K562 (cell line): ENCODE measurements around the gene PSMD2. TPM values are rescaled to one million over a fixed set of nuclear protein-coding genes. Genes with fewer than 3 reads are reported as not detected.

Experiments
- ATAC-seq: fragments of 200-7000 bp; cut with Tn5 transposase; 3 replicates; pipeline ENCODE4 v1.9.1; 2020; ENCODE audit warnings: moderate library complexity
- BruUV-seq: library from RNA; stranded (reverse); fragments of 400-500 nt; replicated peaks from 2 replicates; lab custom pipeline; 2021; lab: Mats Ljungman, UMichigan
- CTCF ChIA-PET: fragments of 300-600 bp; formaldehyde crosslinking; extraction: SDS; loops from one replicate; lab custom pipeline; 2021; ENCODE audit warnings: low intra/inter-chr PET ratio; lab: Yijun Ruan, JAX
- POLR2A ChIA-PET: fragments of 300-600, 350-650 bp; sonication (Branson Sonifier 250); formaldehyde crosslinking; extraction: SDS; loops from one replicate; lab custom pipeline; 2021; ENCODE audit warnings: antibody characterized with exemption, inconsistent platforms; lab: Yijun Ruan, JAX
- DNase-seq, 4 experiments: peaks; one replicate each; pipeline versions ENCODE4 v3.0.0 to v3.0.0-alpha.2; 2011 to 2018; ENCODE audit warnings: low spot score in 3 of 4, mixed read lengths in 3 of 4; ENCODE audit errors: extremely low read depth in 1 of 4
- FAIRE-seq: peaks from 2 replicates; lab custom pipeline; 2011; peaks lifted over from hg19 to GRCh38; lab: Jason Lieb, UNC
- H2AFZ ChIP-seq: 2 replicates; pipeline ENCODE4 v1.6.0; 2011; ENCODE audit warnings: low read depth, low read length, control low read depth, inconsistent platforms
- H3K27ac ChIP-seq: fragments of 200-600 bp; 3 replicates; pipeline ENCODE4 v1.8.0; 2011; ENCODE audit warnings: low read depth, mild to moderate bottlenecking, control low read depth, inconsistent platforms, low read length, moderate library complexity, mixed read lengths; ENCODE audit errors: extremely low read depth
- H3K27me3 ChIP-seq, 2 experiments: fragments of 300-600 bp in 1 of 2; 2 replicates in 1 of 2; 3 replicates in 1 of 2; pipeline versions ENCODE4 v1.6.0 to v1.8.0; 2011; ENCODE audit warnings: inconsistent platforms in 2 of 2, low read length in 2 of 2, mild to moderate bottlenecking in 1 of 2, mixed read lengths in 1 of 2, moderate library complexity in 1 of 2; ENCODE audit not compliant: control insufficient read depth in 2 of 2, insufficient read depth in 2 of 2
- H3K36me3 ChIP-seq: fragments of 300-600 bp; 3 replicates; pipeline ENCODE4 v1.8.0; 2011; ENCODE audit warnings: mild to moderate bottlenecking, low read length, inconsistent platforms; ENCODE audit not compliant: control insufficient read depth, insufficient read depth
- H3K4me1 ChIP-seq, 2 experiments: fragments of 200-600 bp in 1 of 2; replicated peaks in 1 of 2; 2 replicates in 1 of 2; 3 replicates in 1 of 2; pipeline versions ENCODE4 v1.5.1 to v1.8.0; 2011; ENCODE audit warnings: inconsistent platforms in 2 of 2, low read length in 2 of 2, mild to moderate bottlenecking in 1 of 2, mixed read lengths in 1 of 2, moderate library complexity in 1 of 2; ENCODE audit not compliant: control insufficient read depth in 2 of 2, insufficient read depth in 2 of 2
- H3K4me2 ChIP-seq: 2 replicates; pipeline ENCODE4 v1.6.1; 2011; ENCODE audit warnings: low read length, control low read depth, inconsistent platforms, mixed read lengths; ENCODE audit not compliant: insufficient read depth
- H3K4me3 ChIP-seq: fragments of 200-600 bp; sonication (generic), shearing (Covaris generic); 2 replicates; pipeline ENCODE4 v1.5.1; 2016; ENCODE audit warnings: control low read depth, inconsistent platforms
- H3K79me2 ChIP-seq: fragments of 200-600 bp; 3 replicates; pipeline ENCODE4 v1.8.0; 2011; ENCODE audit warnings: low read length, inconsistent platforms; ENCODE audit not compliant: control insufficient read depth, insufficient read depth
- H3K9ac ChIP-seq, 2 experiments: 2 replicates each; pipeline versions ENCODE4 v1.6.0 to v1.6.1; 2011; ENCODE audit warnings: low read depth in 2 of 2, low read length in 2 of 2, control low read depth in 1 of 2, inconsistent platforms in 1 of 2, mild to moderate bottlenecking in 1 of 2, mixed read lengths in 1 of 2; ENCODE audit not compliant: insufficient read depth in 1 of 2
- H3K9me1 ChIP-seq: one replicate; pipeline ENCODE4 v1.6.0; 2011; ENCODE audit warnings: inconsistent platforms, mild to moderate bottlenecking, low read length, moderate library complexity; ENCODE audit not compliant: control insufficient read depth, insufficient read depth
- H3K9me3 ChIP-seq: replicated peaks from 2 replicates; pipeline ENCODE4 v1.5.1; 2011; ENCODE audit warnings: low read depth, low read length, inconsistent platforms; ENCODE audit not compliant: control insufficient read depth, insufficient read depth
- H4K20me1 ChIP-seq: replicated peaks from 2 replicates; pipeline ENCODE4 v1.6.1; 2011; ENCODE audit warnings: low read length, inconsistent platforms, mixed read lengths; ENCODE audit not compliant: control insufficient read depth, insufficient read depth
- MGA ChIP-seq: fragments of 450-650 bp; IDR thresholded peaks from 2 replicates; pipeline ENCODE4 v1.6.1; 2016; ENCODE audit warnings: mild to moderate bottlenecking, moderate library complexity
- POLR2A ChIP-seq: fragments of 450-650 bp; conservative IDR thresholded peaks from 2 replicates; pipeline ENCODE4 v1.6.1; 2016
- POLR2AphosphoS5 ChIP-seq: IDR thresholded peaks from 2 replicates; pipeline ENCODE4 v1.6.1; 2011; ENCODE audit warnings: mild to moderate bottlenecking, low read depth, low read length, moderate library complexity; ENCODE audit not compliant: control insufficient read depth, insufficient read depth
- RBFOX2 ChIP-seq: fragments of 200-400 bp; formaldehyde crosslinking; IDR thresholded peaks from 2 replicates; pipeline ENCODE4 v1.6.1; 2017; ENCODE audit warnings: low read depth, mild to moderate bottlenecking, low read length, moderate library complexity
- RERE ChIP-seq: sonication (generic); formaldehyde crosslinking; IDR thresholded peaks from 2 replicates; pipeline ENCODE4 v1.8.0; 2023; ENCODE audit warnings: missing genetic modification reagents, mild to moderate bottlenecking, borderline replicate concordance
- WGBS: fragments of 100-300 bp; shearing (Covaris generic); methylation state at CpG from one replicate; pipeline ENCODE4 v1.1.6; 2016; ENCODE audit warnings: low coverage, mixed read lengths; ENCODE audit not compliant: insufficient coverage; ENCODE audit errors: missing lambda C conversion rate; 5-methylcytosine and 5-hydroxymethylcytosine counted together
- in situ Hi-C: fragments of 300-500 bp; cut with MboI; formaldehyde crosslinking; loops from 4 replicates; pipeline ENCODE4 v1.15.0; 2018; ENCODE audit warnings: inconsistent platforms, mixed read lengths
- intact Hi-C: fragments of 100-400 bp; cut with micrococcal nuclease; formaldehyde crosslinking; loops from 2 replicates; pipeline ENCODE4 v1.14.2; 2022
- polyA plus RNA-seq, 8 experiments: library from polyadenylated mRNA; depleted of rRNA in 4 of 8; stranded (reverse) in 5 of 8; unstranded in 3 of 8; fragments of >200 nt; fragmentation: Nextera tagmentation in 2 of 8; fragmentation: Illumina TruSeq in 1 of 8; extraction: Ambion mirVana in 2 of 8; extraction: Trizol in 1 of 8; gene quantifications; 2 replicates each; pipeline versions ENCODE4 v1.2.1 to v1.2.3, GENCODE V29; 2011 to 2014; ENCODE audit warnings: inconsistent platforms in 1 of 8, missing spikeins in 1 of 8
- total RNA-seq, 7 experiments: library from RNA; depleted of rRNA in 6 of 7; stranded (reverse); fragments of >200 nt in 6 of 7; fragmentation: Illumina TruSeq in 2 of 7; extraction: Trizol in 2 of 7; gene quantifications; 2 replicates each; pipeline versions ENCODE4 v1.2.1 to v1.2.3, GENCODE V29; 2011 to 2021; ENCODE audit warnings: low replicate concordance in 1 of 7

PSMD2 gene
- total and polyA plus RNA-seq, 9 of the 15 experiments (the other 6 are each of a cell fraction or from before 2014, with no cell fraction given) = 152 to 484 (median 295) TPM

- Histone ChIP-seq H3K4me3 (no peak overlapping the region), H3K27ac (no peak overlapping the region), H3K27me3 (no peaks in the 10 kb centered on the region), H3K9me3 (no peaks in the 10 kb centered on the region), H3K4me1 (peaks cover 0 to 3% of the 10 kb centered on the region in 2 experiments; a peak in 2 of 5 replicates), H3K36me3 (peaks cover 100% of the 10 kb centered on the region), H3K79me2 (peaks cover 55% of the 10 kb centered on the region), H2AFZ (no peak overlapping the region), H3K9me1 (no peaks in the 10 kb centered on the region), H4K20me1 (peaks cover 14% of the 10 kb centered on the region), H3K9ac (no peak overlapping the region), H3K4me2 (no peak overlapping the region)
- ChIA-PET CTCF (no interaction called here), POLR2A (interaction anchor here (1.8 to 2.8 kb wide), 2 partner anchors 8 to 10 kb away, joined by 5 to 24 read pairs; no protein-coding TSS in a partner anchor)
- intact Hi-C loops (no loop called here), in situ Hi-C loops (no loop called here)
- 93% methylated on average over 8 of the region's 13 CpGs for WGBS
- TSS peak; percentile 4 for BruUV-seq
- no peak for DNase-seq
- TF ChIP-seq RBFOX2 = peak; percentile 52
- 0 out of 2 replicates have a peak, but pooled peaks have one; percentile 7 for TF ChIP-seq POLR2AphosphoS5
- 0 out of 2 replicates have a peak, but pooled peaks have one; percentile 15 for TF ChIP-seq POLR2A
- no peak for TF ChIP-seq MGA
- TF ChIP-seq RERE (CRISPR knock-in tag) = no peak
- ATAC-seq = no peak
- FAIRE-seq = no peak
These were observed 26.2 kb downstream of the PSMD2 start for GRCh38 chr3:184325269-184325668.
